Measurements from ENCODE around the gene PPP2R5E. TPM values are rescaled to one million over a fixed set of nuclear protein-coding genes. Genes with fewer than 3 reads are reported as not detected.
A peak's percentile ranks its signal among the peaks of the same experiment; 100 is the strongest.

Gene PPP2R5E
- total RNA-seq, 1 donor from 2014 or later: 55.3 TPM

GRCh38 chr14:63444588-63444987 lies 98.6 kb downstream of the PPP2R5E start:
- no peak for TF ChIP-seq CTCF (IDR thresholded peaks at IDR 0.05; ENCODE audit: unreplicated experiment)
- Mint-ChIP-seq H3K9me3 (ENCODE audit: low read depth) (no peaks in the 10 kb centered on the region), H3K36me3 (ENCODE audit: insufficient read depth) (peaks cover 17% of the 10 kb centered on the region), H3K4me3 (ENCODE audit: low read depth) (no peak overlapping the region), H3K4me1 (ENCODE audit: low read depth) (no peaks in the 10 kb centered on the region), H3K27ac (no peak overlapping the region), H3K27me3 (no peaks in the 10 kb centered on the region)
- no peak for DNase-seq (ENCODE audit: low spot score, unreplicated experiment)

- no peaks in the 10 kb centered on the region for H3K27me3 Mint-ChIP-seq
- H3K4me3 Mint-ChIP-seq (ENCODE audit: low read depth): no peak overlapping the region
Measured at GRCh38 chr14:63443988-63444387, 99.2 kb downstream of the PPP2R5E start.

GRCh38 chr14:63443361-63443760 lies 99.8 kb downstream of the PPP2R5E start:
- no peaks in the 10 kb centered on the region for H3K9me3 Mint-ChIP-seq (ENCODE audit: low read depth)
- no peak for DNase-seq (ENCODE audit: low spot score, unreplicated experiment)
- H3K4me1 Mint-ChIP-seq (ENCODE audit: low read depth): no peaks in the 10 kb centered on the region
- H3K4me3 Mint-ChIP-seq (ENCODE audit: low read depth): no peak overlapping the region
- H3K27me3 Mint-ChIP-seq: no peaks in the 10 kb centered on the region
- H3K27ac Mint-ChIP-seq: no peak overlapping the region
- no peak for TF ChIP-seq CTCF (IDR thresholded peaks at IDR 0.05; ENCODE audit: unreplicated experiment)
- peaks cover 15% of the 10 kb centered on the region for H3K36me3 Mint-ChIP-seq (ENCODE audit: insufficient read depth)

More at GRCh38 chr14:63443988-63444387, 99.2 kb downstream of the PPP2R5E start:
- no peak for TF ChIP-seq CTCF (IDR thresholded peaks at IDR 0.05; ENCODE audit: unreplicated experiment)
- Mint-ChIP-seq H3K9me3 (ENCODE audit: low read depth) (no peaks in the 10 kb centered on the region), H3K4me1 (ENCODE audit: low read depth) (no peaks in the 10 kb centered on the region), H3K36me3 (ENCODE audit: insufficient read depth) (peaks cover 17% of the 10 kb centered on the region), H3K27ac (peak overlapping the region; percentile 64)
- DNase-seq (ENCODE audit: low spot score, unreplicated experiment): no peak

- H3K27ac Mint-ChIP-seq: peak overlapping the region; percentile 42
- peaks cover 3% of the 10 kb centered on the region for H3K4me1 Mint-ChIP-seq (ENCODE audit: low read depth)
- H3K27me3 Mint-ChIP-seq: no peaks in the 10 kb centered on the region
- peaks cover 6% of the 10 kb centered on the region for H3K36me3 Mint-ChIP-seq (ENCODE audit: insufficient read depth)
- H3K9me3 Mint-ChIP-seq (ENCODE audit: low read depth): no peaks in the 10 kb centered on the region
- H3K4me3 Mint-ChIP-seq (ENCODE audit: low read depth): no peak overlapping the region
- no peak for DNase-seq (ENCODE audit: low spot score, unreplicated experiment)
- no peak for TF ChIP-seq CTCF (IDR thresholded peaks at IDR 0.05; ENCODE audit: unreplicated experiment)
Measured at GRCh38 chr14:63438065-63438757, 105.0 kb downstream of the PPP2R5E start.

GRCh38 chr14:63436286-63437098 lies 106.7 kb downstream of the PPP2R5E start:
- no peak for DNase-seq (ENCODE audit: low spot score, unreplicated experiment)
- no peak overlapping the region for H3K4me3 Mint-ChIP-seq (ENCODE audit: low read depth)
- no peaks in the 10 kb centered on the region for H3K9me3 Mint-ChIP-seq (ENCODE audit: low read depth)
- H3K27me3 Mint-ChIP-seq: no peaks in the 10 kb centered on the region
- TF ChIP-seq CTCF (IDR thresholded peaks at IDR 0.05; ENCODE audit: unreplicated experiment): no peak
- no peak overlapping the region for H3K27ac Mint-ChIP-seq
- H3K36me3 Mint-ChIP-seq (ENCODE audit: insufficient read depth): peaks cover 5% of the 10 kb centered on the region
- H3K4me1 Mint-ChIP-seq (ENCODE audit: low read depth): peaks cover 11% of the 10 kb centered on the region

Measured in progenitor cell of endocrine pancreas (in vitro differentiated cells).